OCI-LY3 (cell line): ENCODE measurements around the gene SYT8.

Experiments used
- EZH2phosphoT487 ChIP-seq: fragments of 200-600 bp; shearing (Covaris generic); IDR thresholded peaks from 2 replicates; pipeline ENCODE4 v1.6.1; 2018; ENCODE audit warnings: antibody characterized with exemption, mixed run types, low read depth
- TF ChIP-seq, protein P1 (sequence below): fragments of 200-600, 300-600 bp; sonication (generic); IDR thresholded peaks from 2 replicates; pipeline ENCODE4 v1.5.1; 2014; ENCODE audit warnings: antibody characterized with exemption, low read length, low read depth

DNA sequence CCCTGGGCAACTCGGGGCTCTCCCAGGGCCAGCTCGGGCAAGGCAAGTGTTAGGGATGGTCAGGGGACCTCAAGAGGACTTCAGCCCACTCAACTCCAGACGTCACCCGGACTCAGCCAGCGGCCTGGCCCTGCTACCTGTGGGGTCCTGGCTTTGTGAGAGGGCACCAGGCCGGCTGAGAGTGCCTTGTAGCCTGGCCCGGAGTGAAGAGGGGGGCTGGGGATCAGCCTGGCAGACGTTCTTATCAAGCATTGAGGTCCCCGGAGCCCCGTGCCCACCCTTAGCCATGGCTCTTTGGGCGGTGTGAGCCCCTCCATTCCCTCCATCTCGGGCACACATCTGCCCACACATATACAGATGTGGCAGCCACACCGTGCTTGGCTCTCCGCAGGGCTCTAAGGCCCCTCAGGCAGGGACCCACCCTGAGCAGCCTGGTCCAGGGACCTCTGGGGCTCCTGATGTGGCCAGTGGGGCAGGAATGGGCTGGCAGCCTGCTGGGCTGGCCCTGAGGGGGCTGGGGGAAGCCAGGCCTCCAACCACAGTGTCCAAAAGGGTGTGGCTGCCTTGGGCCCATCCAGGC, 33.4 kb downstream of the SYT8 start:
- TF ChIP-seq, protein P1, sequence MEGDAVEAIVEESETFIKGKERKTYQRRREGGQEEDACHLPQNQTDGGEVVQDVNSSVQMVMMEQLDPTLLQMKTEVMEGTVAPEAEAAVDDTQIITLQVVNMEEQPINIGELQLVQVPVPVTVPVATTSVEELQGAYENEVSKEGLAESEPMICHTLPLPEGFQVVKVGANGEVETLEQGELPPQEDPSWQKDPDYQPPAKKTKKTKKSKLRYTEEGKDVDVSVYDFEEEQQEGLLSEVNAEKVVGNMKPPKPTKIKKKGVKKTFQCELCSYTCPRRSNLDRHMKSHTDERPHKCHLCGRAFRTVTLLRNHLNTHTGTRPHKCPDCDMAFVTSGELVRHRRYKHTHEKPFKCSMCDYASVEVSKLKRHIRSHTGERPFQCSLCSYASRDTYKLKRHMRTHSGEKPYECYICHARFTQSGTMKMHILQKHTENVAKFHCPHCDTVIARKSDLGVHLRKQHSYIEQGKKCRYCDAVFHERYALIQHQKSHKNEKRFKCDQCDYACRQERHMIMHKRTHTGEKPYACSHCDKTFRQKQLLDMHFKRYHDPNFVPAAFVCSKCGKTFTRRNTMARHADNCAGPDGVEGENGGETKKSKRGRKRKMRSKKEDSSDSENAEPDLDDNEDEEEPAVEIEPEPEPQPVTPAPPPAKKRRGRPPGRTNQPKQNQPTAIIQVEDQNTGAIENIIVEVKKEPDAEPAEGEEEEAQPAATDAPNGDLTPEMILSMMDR, result no peak
- TF ChIP-seq EZH2phosphoT487, result no peak
